Tibial nerve (tissue), 4 donors: Measurements from ENCODE around the gene CDH13. TPM values are rescaled to one million over a fixed set of nuclear protein-coding genes. Genes with fewer than 3 reads are reported as not detected.

Experiments used
- DNase-seq, 2 donors: peaks; one replicate each; pipeline ENCODE4 v3.0.0-alpha.2; 2019; ENCODE audit warnings: low spot score in 2 of 2
- H3K27ac ChIP-seq, 4 donors: fragments of 200-600 bp; sonication (generic) in 3 of 4; one replicate each; pipeline ENCODE4 v1.5.1; 2017 to 2019; ENCODE audit warnings: mild to moderate bottlenecking in 1 of 4
- H3K27me3 ChIP-seq, 2 donors: fragments of 200-600 bp; sonication (generic) in 1 of 2; one replicate each; pipeline versions ENCODE4 v1.5.1 to v1.6.0; 2017 to 2019
- H3K36me3 ChIP-seq, 3 donors: fragments of 200-600 bp; sonication (generic); one replicate each; pipeline ENCODE4 v1.5.1; 2018 to 2019
- H3K4me1 ChIP-seq, 4 donors: fragments of 200-600 bp; sonication (generic) in 3 of 4; one replicate each; pipeline ENCODE4 v1.5.1; 2017 to 2019
- H3K4me3 ChIP-seq, 4 donors: fragments of 200-600 bp; sonication (generic) in 3 of 4; one replicate each; pipeline ENCODE4 v1.5.1; 2017 to 2019; ENCODE audit warnings: mild to moderate bottlenecking in 1 of 4, moderate library complexity in 1 of 4
- H3K9me3 ChIP-seq, 4 donors: fragments of 200-600 bp; sonication (generic) in 3 of 4; one replicate each; pipeline ENCODE4 v1.5.1; 2017 to 2019
- EP300 ChIP-seq, 2 donors: sonication (generic); formaldehyde crosslinking; IDR thresholded peaks; one replicate each; pipeline ENCODE4 v1.6.1; 2017; ENCODE audit warnings: antibody characterized with exemption in 2 of 2, mild to moderate bottlenecking in 1 of 2
- POLR2A ChIP-seq, 2 donors: fragments of 450-650 bp; IDR thresholded peaks; one replicate each; pipeline ENCODE4 v1.6.1; 2017; ENCODE audit warnings: antibody characterized with exemption in 2 of 2, mild to moderate bottlenecking in 2 of 2, moderate library complexity in 2 of 2
- WGBS, 2 donors: methylation state at CpG; one replicate each; pipeline ENCODE4 v1.1.5; 2018; 5-methylcytosine and 5-hydroxymethylcytosine counted together
- total RNA-seq, 4 donors: library from RNA; depleted of rRNA; stranded (reverse); fragments of >200 nt; gene quantifications; one replicate each; pipeline ENCODE4 v1.1.0, GENCODE V29; 2016
- TF ChIP-seq, protein P1 (sequence below), 5 experiments: fragments of 200-600 bp in 3 of 5; fragments of 450-650 bp in 2 of 5; sonication (generic) in 3 of 5; IDR thresholded peaks; one replicate each; pipeline ENCODE4 v1.5.1; 2016 to 2019; ENCODE audit warnings: antibody characterized with exemption in 5 of 5, mild to moderate bottlenecking in 3 of 5, moderate library complexity in 2 of 5

Gene CDH13
- total RNA-seq, 4 donors from 2014 or later, result 4.1 to 14.4 (median 5.8) TPM

DNA sequence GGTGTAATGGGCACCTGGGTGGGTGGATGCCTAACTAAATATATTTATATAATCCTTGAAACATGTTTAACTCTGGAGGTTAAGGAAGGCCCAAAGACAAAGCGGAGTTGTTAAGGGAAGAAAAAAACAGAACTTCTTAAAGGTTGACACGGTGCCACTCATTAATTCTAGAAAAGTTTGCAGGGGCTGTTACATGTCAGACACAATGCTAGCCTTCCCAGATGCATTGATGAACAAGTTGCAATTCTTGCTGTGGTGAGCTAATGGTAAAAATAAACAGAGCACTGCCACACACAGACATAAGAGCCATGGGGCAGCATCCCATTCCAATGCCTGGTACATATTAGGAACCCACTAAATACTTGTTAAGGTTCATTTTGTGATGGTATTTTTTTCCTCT is 109.5 kb downstream of the CDH13 start:
- no peak overlapping the region for H3K4me3 ChIP-seq
- H3K27ac ChIP-seq, result peak overlapping the region in 1 of 4 donors; percentile 33
- H3K4me1 ChIP-seq, result no peaks in the 10 kb centered on the region
- TF ChIP-seq POLR2A (IDR thresholded peaks at IDR 0.05) (no peak), EP300 (IDR thresholded peaks at IDR 0.05) (no peak)
- TF ChIP-seq, protein P1, sequence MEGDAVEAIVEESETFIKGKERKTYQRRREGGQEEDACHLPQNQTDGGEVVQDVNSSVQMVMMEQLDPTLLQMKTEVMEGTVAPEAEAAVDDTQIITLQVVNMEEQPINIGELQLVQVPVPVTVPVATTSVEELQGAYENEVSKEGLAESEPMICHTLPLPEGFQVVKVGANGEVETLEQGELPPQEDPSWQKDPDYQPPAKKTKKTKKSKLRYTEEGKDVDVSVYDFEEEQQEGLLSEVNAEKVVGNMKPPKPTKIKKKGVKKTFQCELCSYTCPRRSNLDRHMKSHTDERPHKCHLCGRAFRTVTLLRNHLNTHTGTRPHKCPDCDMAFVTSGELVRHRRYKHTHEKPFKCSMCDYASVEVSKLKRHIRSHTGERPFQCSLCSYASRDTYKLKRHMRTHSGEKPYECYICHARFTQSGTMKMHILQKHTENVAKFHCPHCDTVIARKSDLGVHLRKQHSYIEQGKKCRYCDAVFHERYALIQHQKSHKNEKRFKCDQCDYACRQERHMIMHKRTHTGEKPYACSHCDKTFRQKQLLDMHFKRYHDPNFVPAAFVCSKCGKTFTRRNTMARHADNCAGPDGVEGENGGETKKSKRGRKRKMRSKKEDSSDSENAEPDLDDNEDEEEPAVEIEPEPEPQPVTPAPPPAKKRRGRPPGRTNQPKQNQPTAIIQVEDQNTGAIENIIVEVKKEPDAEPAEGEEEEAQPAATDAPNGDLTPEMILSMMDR (IDR thresholded peaks at IDR 0.05), result no peak
- no peak for DNase-seq
- H3K27me3 ChIP-seq, result no peaks in the 10 kb centered on the region
- H3K36me3 ChIP-seq, result no peaks in the 10 kb centered on the region
- 59% methylated on average over 2 of the region's 2 CpGs for WGBS, 2 donors
- H3K9me3 ChIP-seq, result no peaks in the 10 kb centered on the region

DNA sequence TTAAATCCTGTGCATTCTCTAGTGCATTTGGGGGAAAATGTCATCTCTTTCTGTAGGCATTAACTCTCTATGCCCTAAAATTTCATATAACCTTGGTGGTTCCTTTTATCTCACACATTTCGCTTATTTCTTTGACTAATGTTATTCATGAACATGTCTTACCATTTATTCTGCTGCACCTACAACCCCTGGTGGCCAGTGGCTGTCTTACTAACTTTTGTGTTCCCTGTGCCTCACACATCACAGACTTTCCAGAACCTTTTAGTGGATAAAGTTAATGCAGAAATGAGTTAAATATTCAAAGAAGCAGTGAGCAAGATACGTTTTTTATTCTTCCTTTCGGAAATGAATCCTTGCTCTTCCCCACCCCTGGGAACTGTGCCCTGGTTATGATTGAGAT is 111.9 kb downstream of the CDH13 start:
- no peak for TF ChIP-seq EP300 (IDR thresholded peaks at IDR 0.05)
- TF ChIP-seq, protein P1 (IDR thresholded peaks at IDR 0.05), result no peak
- no peak for TF ChIP-seq POLR2A (IDR thresholded peaks at IDR 0.05)
- Histone ChIP-seq H3K4me3 (no peak overlapping the region), H3K27ac (no peak overlapping the region), H3K9me3 (no peaks in the 10 kb centered on the region), H3K36me3 (no peaks in the 10 kb centered on the region), H3K27me3 (no peaks in the 10 kb centered on the region), H3K4me1 (no peaks in the 10 kb centered on the region)
- WGBS, 2 donors, result 73 to 76% methylated on average over 3 of the region's 3 CpGs
- DNase-seq, result no peak

DNA sequence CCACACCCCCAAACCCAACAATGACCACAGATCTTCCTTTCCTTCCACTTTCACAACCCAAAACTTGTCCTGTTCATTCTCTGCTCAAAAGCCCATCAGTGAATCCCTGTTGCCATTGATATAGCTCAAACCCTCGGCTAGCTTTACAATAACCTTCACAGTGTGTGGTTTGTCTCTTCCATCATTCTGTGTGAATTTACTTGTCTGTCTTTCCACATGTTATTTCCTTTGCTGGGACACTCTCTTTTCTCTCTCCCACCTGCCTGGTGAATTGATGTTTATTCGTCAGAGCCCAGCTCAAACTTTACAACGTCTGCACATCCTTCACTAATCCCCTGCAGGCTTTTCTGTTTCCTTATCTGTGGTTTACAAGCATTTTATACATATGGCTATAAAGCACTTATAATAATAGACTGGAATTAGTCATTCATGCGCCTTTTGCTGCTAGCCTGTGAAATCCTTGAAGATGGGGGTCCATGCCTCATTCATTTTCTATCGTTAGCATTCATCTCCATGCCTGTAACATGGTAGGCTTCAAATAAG is 114.4 kb downstream of the CDH13 start:
- DNase-seq, result no peak
- H3K9me3 ChIP-seq, result no peaks in the 10 kb centered on the region
- no peak overlapping the region for H3K27ac ChIP-seq
- no peak overlapping the region for H3K4me3 ChIP-seq
- no peaks in the 10 kb centered on the region for H3K36me3 ChIP-seq
- no peaks in the 10 kb centered on the region for H3K4me1 ChIP-seq
- WGBS, 2 donors, result 50 to 59% methylated on average over 5 of the region's 5 CpGs
- TF ChIP-seq POLR2A (IDR thresholded peaks at IDR 0.05) (no peak), EP300 (IDR thresholded peaks at IDR 0.05) (no peak)
- TF ChIP-seq, protein P1 (IDR thresholded peaks at IDR 0.05), result no peak
- H3K27me3 ChIP-seq, result no peaks in the 10 kb centered on the region

DNA sequence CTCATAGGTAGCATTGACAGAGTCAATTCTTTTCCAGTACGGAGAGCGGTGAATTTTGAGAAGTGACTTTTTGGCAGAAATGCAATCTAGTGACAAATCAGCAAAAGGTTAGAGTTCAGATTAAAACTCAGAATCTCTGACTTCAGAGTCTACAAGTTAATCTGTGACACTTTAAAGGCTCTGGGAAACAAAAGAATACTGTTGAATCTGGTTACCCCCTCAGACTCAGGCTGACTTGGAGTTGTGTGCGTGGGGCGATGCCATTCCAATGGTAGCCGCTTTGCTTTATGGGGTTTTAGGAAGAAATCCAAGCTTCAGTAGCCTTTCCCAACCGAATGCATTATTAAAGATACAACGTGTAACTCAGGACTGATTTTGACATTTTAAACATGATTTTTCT is 118.2 kb downstream of the CDH13 start:
- no peak for DNase-seq
- Histone ChIP-seq H3K27ac (no peak overlapping the region), H3K36me3 (no peaks in the 10 kb centered on the region), H3K4me3 (no peak overlapping the region), H3K9me3 (no peaks in the 10 kb centered on the region), H3K27me3 (no peaks in the 10 kb centered on the region), H3K4me1 (no peaks in the 10 kb centered on the region)
- TF ChIP-seq, protein P1 (IDR thresholded peaks at IDR 0.05), result no peak
- TF ChIP-seq EP300 (IDR thresholded peaks at IDR 0.05) (no peak), POLR2A (IDR thresholded peaks at IDR 0.05) (no peak)
- 52 to 55% methylated on average over 7 of the region's 7 CpGs for WGBS, 2 donors

DNA sequence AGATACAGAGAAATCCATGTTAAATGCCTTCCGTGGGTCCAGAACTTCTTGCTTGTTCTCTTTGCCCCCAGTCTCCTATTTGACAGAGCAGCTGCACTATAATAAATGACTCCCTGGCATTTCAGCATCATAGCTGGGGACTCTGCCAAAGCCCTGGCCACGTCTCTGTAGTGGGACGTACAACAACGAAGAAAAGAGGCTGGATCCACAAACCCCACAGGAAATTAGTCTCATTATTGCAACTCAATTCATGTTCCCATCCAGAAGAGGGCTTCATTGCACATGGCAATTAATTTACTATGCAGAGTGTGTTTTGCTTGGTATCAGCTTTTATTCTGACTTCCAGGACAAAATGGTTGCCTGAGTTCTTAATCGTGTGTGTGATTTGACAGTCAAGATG is 121.3 kb downstream of the CDH13 start:
- no peaks in the 10 kb centered on the region for H3K9me3 ChIP-seq
- H3K27ac ChIP-seq, result no peak overlapping the region
- no peak for DNase-seq
- H3K4me3 ChIP-seq, result no peak overlapping the region
- WGBS, 2 donors, result 25 to 28% methylated on average over 5 of the region's 5 CpGs
- H3K27me3 ChIP-seq, result no peaks in the 10 kb centered on the region
- no peaks in the 10 kb centered on the region for H3K4me1 ChIP-seq
- H3K36me3 ChIP-seq, result no peaks in the 10 kb centered on the region
- no peak for TF ChIP-seq EP300 (IDR thresholded peaks at IDR 0.05)
- no peak for TF ChIP-seq POLR2A (IDR thresholded peaks at IDR 0.05)
- TF ChIP-seq, protein P1 (IDR thresholded peaks at IDR 0.05), result no peak
